ENCODE data around the gene ZXDC.

The ZXDC gene

DNA sequence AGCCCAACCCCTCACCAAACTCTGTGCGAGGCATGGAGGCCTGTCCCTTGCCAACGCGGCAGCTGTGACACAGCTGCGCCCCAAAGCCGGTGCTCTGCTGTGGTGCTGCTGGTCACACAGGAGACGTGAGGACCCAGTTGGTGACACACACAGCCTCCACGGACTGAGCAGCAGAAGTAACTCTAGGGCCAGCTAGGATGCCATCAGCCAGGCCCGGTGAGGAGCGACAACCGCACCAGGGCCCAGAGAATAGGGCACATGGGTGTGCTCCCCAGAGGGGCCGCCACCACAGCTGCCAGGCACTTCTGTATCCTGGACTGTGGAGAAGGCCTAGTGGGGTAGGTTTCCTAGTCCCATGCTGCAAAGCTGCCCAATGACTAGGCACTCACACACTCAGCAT, 10.7 kb downstream of the ZXDC start:
- TF ChIP-seq, protein P1, sequence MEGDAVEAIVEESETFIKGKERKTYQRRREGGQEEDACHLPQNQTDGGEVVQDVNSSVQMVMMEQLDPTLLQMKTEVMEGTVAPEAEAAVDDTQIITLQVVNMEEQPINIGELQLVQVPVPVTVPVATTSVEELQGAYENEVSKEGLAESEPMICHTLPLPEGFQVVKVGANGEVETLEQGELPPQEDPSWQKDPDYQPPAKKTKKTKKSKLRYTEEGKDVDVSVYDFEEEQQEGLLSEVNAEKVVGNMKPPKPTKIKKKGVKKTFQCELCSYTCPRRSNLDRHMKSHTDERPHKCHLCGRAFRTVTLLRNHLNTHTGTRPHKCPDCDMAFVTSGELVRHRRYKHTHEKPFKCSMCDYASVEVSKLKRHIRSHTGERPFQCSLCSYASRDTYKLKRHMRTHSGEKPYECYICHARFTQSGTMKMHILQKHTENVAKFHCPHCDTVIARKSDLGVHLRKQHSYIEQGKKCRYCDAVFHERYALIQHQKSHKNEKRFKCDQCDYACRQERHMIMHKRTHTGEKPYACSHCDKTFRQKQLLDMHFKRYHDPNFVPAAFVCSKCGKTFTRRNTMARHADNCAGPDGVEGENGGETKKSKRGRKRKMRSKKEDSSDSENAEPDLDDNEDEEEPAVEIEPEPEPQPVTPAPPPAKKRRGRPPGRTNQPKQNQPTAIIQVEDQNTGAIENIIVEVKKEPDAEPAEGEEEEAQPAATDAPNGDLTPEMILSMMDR (IDR thresholded peaks at IDR 0.05; ENCODE audit: insufficient read depth, missing control alignments): no peak
- DNase-seq (ENCODE audit: insufficient read length, low spot score): no peak

DNA sequence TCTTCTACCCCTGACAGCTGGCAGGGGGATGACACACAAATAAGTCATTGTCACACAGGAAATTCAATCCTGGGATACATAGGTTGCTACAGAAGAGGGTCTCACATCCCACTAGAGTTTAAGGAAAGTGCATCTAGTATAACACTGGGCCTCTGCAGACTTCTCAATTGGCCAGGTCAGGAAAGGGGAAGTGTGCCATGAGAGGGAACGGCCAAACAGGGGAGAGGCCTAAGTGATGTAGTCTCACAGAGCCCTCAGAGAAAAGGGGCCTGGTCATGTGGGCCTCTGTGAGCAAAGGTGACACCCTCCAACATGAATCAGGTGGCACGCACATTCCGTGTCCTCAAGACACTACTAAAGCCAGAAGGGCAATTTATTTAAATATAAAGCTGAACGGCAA, 11.2 kb downstream of the ZXDC start:
- no peak for DNase-seq (ENCODE audit: insufficient read length, low spot score)
- TF ChIP-seq, protein P1 (IDR thresholded peaks at IDR 0.05; ENCODE audit: insufficient read depth, missing control alignments): no peak
- no peak for FAIRE-seq

More for the DNA sequence above, 10.7 kb downstream of the ZXDC start:
- no peak for FAIRE-seq

DNA sequence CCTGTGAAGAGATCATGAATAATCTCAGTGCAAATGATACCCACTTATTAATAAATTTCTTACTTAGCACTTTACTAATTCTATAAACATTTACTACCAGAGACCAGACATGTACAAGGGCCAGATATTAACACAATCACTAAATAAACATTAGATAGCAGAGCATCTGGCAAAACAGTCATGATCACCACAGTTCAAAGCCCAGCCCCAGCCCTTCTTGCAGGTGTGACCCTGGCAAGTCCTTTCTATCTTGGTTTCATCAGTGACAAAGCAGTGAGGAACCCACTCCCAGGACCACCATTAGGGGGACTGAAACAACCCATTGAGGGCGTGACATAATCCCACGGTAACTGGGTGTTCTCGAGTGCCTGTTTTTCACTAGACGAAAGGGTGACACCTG, 11.6 kb downstream of the ZXDC start:
- FAIRE-seq (no peak), DNase-seq (ENCODE audit: insufficient read length, low spot score) (no peak)
- TF ChIP-seq, protein P1 (IDR thresholded peaks at IDR 0.05; ENCODE audit: insufficient read depth, missing control alignments): no peak

DNA sequence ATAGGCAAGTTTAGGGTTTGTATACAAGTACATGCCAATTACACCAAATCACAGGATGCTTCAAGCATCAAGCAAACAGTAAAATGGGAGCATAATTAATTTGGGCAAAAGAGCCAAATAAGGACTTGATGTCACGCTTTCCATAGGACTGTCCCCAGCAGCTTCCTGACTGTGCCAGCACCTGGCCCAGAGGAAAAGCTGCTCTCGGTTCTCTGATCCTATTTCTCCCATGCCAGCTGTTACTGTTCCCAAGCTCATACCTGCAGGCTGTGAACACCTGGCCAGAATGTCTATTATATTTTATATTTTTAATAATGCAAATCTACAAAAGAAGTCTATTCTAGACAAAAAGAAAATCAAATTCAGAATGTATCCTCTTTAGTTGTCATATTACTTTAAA, 12.2 kb downstream of the ZXDC start:
- TF ChIP-seq, protein P1 (IDR thresholded peaks at IDR 0.05; ENCODE audit: insufficient read depth, missing control alignments): no peak
- no peak for FAIRE-seq

DNA sequence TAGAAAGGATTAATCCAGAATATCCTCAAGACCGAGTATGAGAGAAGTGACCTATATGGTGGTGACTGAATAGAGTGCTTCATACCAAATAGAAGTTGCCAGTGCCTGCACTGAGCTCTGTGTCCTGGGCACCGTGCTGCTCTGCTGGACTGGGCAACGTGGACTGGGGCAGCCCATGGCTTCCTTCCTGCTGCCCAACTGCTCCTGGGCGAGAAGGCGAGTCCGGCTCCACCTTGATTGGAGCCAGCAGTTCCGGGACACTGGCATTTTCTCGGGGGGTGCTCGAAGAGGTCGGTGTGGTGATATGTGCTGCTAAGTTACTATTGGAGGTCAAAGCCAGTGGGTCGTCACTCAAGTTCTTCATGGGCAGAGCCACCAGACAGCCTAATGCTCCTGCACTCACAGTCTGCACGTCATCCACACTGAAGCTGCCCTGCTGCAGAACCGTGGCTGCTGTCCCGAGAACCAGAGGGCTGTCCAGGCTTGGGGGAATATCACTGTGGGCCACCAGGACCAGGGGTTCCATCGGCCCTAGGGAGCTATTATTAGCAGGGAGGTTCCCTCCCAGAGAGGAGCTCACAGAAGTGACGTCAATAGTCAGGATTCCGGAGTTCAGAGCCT, 14.1 kb downstream of the ZXDC start:
- no peak for DNase-seq (ENCODE audit: insufficient read length, low spot score)
- no peak for FAIRE-seq

More for the DNA sequence above, 12.2 kb downstream of the ZXDC start:
- DNase-seq (ENCODE audit: insufficient read length, low spot score): no peak

DNA sequence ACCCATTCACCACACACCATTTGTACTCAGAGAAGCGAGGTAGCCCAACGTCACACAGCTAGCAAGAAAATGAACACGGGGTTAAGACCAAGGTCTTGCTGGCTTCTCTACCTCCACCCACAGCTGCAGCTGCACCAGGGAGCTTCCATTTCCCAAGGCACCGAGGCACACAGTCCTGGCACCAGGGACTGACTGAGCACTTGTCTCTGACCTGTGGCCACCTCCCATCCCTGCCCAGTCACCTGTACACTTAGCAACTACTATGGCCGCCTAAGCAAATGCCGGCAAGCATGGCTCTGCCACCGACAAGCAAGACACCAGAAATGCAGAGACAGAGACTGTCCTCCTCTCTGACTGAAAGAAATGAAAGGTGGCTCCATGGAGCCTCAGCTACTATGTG, 15.3 kb downstream of the ZXDC start:
- DNase-seq (ENCODE audit: insufficient read length, low spot score) (no peak), FAIRE-seq (no peak)
- TF ChIP-seq, protein P1 (IDR thresholded peaks at IDR 0.05; ENCODE audit: insufficient read depth, missing control alignments): no peak

More for the DNA sequence above, 14.1 kb downstream of the ZXDC start:
- TF ChIP-seq, protein P1 (IDR thresholded peaks at IDR 0.05; ENCODE audit: insufficient read depth, missing control alignments): no peak

DNA sequence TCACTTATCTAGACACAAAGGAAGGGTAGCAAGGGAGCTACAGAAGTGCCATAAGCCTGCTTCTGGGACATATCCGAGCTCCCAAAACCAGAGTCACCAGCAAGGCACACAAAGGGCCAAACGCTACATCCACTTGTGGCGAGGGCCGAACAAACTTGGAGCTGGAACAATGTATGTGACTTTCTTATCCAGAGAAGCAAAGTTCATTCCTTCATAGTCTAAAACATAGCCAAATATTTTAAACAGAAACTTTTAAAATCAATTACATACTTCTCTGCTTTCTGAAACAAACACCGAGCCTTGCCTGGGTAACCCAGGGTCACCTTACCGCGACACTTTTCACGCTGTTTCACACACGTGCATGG, 15.9 kb downstream of the ZXDC start:
- FAIRE-seq (no peak), DNase-seq (ENCODE audit: insufficient read length, low spot score) (no peak)
- TF ChIP-seq, protein P1 (IDR thresholded peaks at IDR 0.05; ENCODE audit: insufficient read depth, missing control alignments): no peak
